HG03575 (cell line): ENCODE results near the gene ARFIP1.
A peak's percentile ranks its signal among the peaks of the same experiment; 100 is the strongest.
"Not testable (repeated sequence)": the region's sequence is repeated elsewhere in the genome, so short reads cannot be mapped to it uniquely, and the experiment has no call there.

Experiments used
- ATAC-seq: cut with Tn5 transposase; IDR thresholded peaks from one replicate; pipeline ENCODE4 v1.9.1; 2021; ENCODE audit not compliant: unreplicated experiment, insufficient number of reproducible peaks, low FRiP score; ENCODE audit errors: extremely low read depth

Gene ARFIP1

GRCh38 chr4:152779513-152780266, at the start of gene ARFIP1, which contains the start of gene TIGD4:
ARFIP1 (plus strand) TSS chr4:152779954; CDS start chr4:152829634, 49,680 bp downstream.
TIGD4 (minus strand) TSS chr4:152779730; CDS start chr4:152771004, 8,726 bp downstream.
- ATAC-seq: peak; percentile 88

GRCh38 chr4:152731997-152732396, 47.8 kb upstream of the ARFIP1 start:
- no peak for ATAC-seq

GRCh38 chr4:152734015-152734698, 45.6 kb upstream of the ARFIP1 start:
- no peak for ATAC-seq

GRCh38 chr4:152734699-152735050, 45.1 kb upstream of the ARFIP1 start:
- no peak for ATAC-seq

GRCh38 chr4:152735396-152735859, 44.3 kb upstream of the ARFIP1 start:
- no peak for ATAC-seq

GRCh38 chr4:152735906-152736305, 43.8 kb upstream of the ARFIP1 start:
- no peak for ATAC-seq

- no peak for ATAC-seq
Measured at GRCh38 chr4:152738827-152739226, 40.9 kb upstream of the ARFIP1 start.

GRCh38 chr4:152747444-152747843, 32.3 kb upstream of the ARFIP1 start:
- ATAC-seq: no peak

- no peak for ATAC-seq
Measured at GRCh38 chr4:152748619-152749018, 31.1 kb upstream of the ARFIP1 start.

GRCh38 chr4:152763796-152764195, 16.0 kb upstream of the ARFIP1 start:
- no peak for ATAC-seq

- ATAC-seq: not testable (repeated sequence)
Measured at GRCh38 chr4:152765069-152765737, 14.6 kb upstream of the ARFIP1 start.

- ATAC-seq: peak; percentile 46
Measured at GRCh38 chr4:152771741-152772533, 7.8 kb upstream of the ARFIP1 start.

- ATAC-seq: no peak
Measured at GRCh38 chr4:152773339-152773738, 6.4 kb upstream of the ARFIP1 start.

- no peak for ATAC-seq
Measured at GRCh38 chr4:152773953-152774352, 5.8 kb upstream of the ARFIP1 start.

- ATAC-seq: no peak
Measured at GRCh38 chr4:152776352-152776751, 3.4 kb upstream of the ARFIP1 start.

GRCh38 chr4:152777488-152777887, 2.3 kb upstream of the ARFIP1 start:
- ATAC-seq: no peak

- no peak for ATAC-seq
Measured at GRCh38 chr4:152778656-152779512, 870 bp upstream of the ARFIP1 start.

GRCh38 chr4:152780267-152780778, 569 bp downstream of the ARFIP1 start:
- ATAC-seq: peak; percentile 8
